Thoracic aorta (tissue), 2 donors: ENCODE data around the gene SETBP1. TPM values are rescaled to one million over a fixed set of nuclear protein-coding genes. Genes with fewer than 3 reads are reported as not detected.

Experiments used
- ATAC-seq: fragments of 150-250 bp; one replicate; pipeline ENCODE4 v1.8.0; 2017; ENCODE audit warnings: low read depth; ENCODE audit not compliant: insufficient number of reproducible peaks, low FRiP score
- DNase-seq: peaks from one replicate; pipeline ENCODE4 v3.0.0-alpha.2; 2020; ENCODE audit warnings: low spot score
- H3K27ac ChIP-seq, 2 donors: fragments of 200-600 bp; sonication (generic); 1 replicate in 1 of 2; 2 replicates in 1 of 2; pipeline ENCODE4 v1.5.1; 2016; ENCODE audit warnings: mild to moderate bottlenecking in 2 of 2, moderate library complexity in 2 of 2
- H3K27me3 ChIP-seq: fragments of 200-600 bp; sonication (generic); replicated peaks from 2 replicates; pipeline ENCODE4 v1.6.0; 2016; ENCODE audit warnings: mild to moderate bottlenecking; ENCODE audit not compliant: insufficient read depth
- H3K36me3 ChIP-seq: fragments of 200-600 bp; sonication (generic); one replicate; pipeline ENCODE4 v1.5.1; 2016
- H3K4me1 ChIP-seq, 2 donors: fragments of 200-600 bp; sonication (generic); 1 replicate in 1 of 2; 2 replicates in 1 of 2; pipeline versions ENCODE4 v1.5.1 to v1.6.0; 2016; ENCODE audit warnings: low read depth in 2 of 2, mild to moderate bottlenecking in 1 of 2; ENCODE audit not compliant: control insufficient read depth in 1 of 2
- H3K4me3 ChIP-seq: fragments of 200-600 bp; sonication (generic); 2 replicates; pipeline ENCODE4 v1.5.1; 2016; ENCODE audit warnings: mild to moderate bottlenecking
- H3K9me3 ChIP-seq: fragments of 200-600 bp; sonication (generic); 2 replicates; pipeline ENCODE4 v1.5.1; 2016
- CTCF ChIP-seq: fragments of 200-600 bp; sonication (generic); IDR thresholded peaks from one replicate; pipeline ENCODE4 v1.5.1; 2019; ENCODE audit warnings: antibody characterized with exemption
- total RNA-seq, 2 donors: library from RNA; depleted of rRNA; stranded (reverse); fragments of >200 nt; gene quantifications; one replicate each; pipeline versions ENCODE4 v1.1.0 to v1.2.3, GENCODE V29; 2016

SETBP1 gene
- total RNA-seq, 2 donors from 2014 or later, result 39.3 to 50.2 TPM

DNA sequence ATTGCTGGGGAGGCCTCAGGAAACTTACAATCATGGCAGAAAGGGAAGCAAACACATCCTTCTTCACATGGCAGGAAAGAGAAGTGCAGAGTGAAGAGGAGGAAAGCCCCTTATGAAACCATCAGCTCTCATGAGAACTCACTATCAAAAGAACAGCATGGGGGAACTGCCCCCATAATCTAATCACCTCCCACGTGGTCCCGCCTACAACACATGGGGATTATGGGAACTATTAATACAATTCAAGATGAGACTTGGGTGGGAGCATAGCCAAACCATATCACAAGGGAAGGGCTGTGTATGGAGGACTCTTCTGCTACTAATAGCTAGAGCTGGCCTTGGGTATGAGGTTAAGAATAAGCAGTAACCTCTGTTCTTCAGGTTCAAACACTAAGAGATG is 8.8 kb upstream of the SETBP1 start:
- H3K4me1 ChIP-seq, result no peaks in the 10 kb centered on the region
- no peak for TF ChIP-seq CTCF
- DNase-seq (no peak), ATAC-seq (no peak)
- no peak overlapping the region for H3K4me3 ChIP-seq
- no peaks in the 10 kb centered on the region for H3K9me3 ChIP-seq
- H3K27me3 ChIP-seq, result no peaks in the 10 kb centered on the region
- no peak overlapping the region for H3K27ac ChIP-seq
- no peaks in the 10 kb centered on the region for H3K36me3 ChIP-seq

DNA sequence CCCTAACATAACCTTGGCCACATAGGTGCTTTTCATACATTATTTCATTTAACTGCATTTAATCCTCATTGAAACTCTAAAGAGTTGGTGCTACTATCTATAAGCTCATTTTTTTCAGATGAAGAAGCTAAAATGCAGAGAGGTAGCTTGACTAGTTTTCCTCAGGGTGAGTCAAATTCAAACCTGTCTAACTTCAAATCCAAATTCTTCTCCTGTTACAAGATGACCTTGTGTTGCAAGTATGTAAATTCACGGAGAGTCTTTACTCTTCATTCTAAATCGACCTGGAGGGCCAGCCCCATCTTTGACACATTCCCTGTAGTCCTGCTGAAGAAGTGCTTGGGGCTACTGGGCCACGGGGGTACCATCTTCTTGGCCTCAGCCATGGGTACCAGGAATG is 8.2 kb upstream of the SETBP1 start:
- no peak for ATAC-seq
- no peak for TF ChIP-seq CTCF
- Histone ChIP-seq H3K27me3 (no peaks in the 10 kb centered on the region), H3K27ac (no peak overlapping the region), H3K9me3 (no peaks in the 10 kb centered on the region), H3K36me3 (no peaks in the 10 kb centered on the region), H3K4me3 (no peak overlapping the region), H3K4me1 (no peaks in the 10 kb centered on the region)
- no peak for DNase-seq

DNA sequence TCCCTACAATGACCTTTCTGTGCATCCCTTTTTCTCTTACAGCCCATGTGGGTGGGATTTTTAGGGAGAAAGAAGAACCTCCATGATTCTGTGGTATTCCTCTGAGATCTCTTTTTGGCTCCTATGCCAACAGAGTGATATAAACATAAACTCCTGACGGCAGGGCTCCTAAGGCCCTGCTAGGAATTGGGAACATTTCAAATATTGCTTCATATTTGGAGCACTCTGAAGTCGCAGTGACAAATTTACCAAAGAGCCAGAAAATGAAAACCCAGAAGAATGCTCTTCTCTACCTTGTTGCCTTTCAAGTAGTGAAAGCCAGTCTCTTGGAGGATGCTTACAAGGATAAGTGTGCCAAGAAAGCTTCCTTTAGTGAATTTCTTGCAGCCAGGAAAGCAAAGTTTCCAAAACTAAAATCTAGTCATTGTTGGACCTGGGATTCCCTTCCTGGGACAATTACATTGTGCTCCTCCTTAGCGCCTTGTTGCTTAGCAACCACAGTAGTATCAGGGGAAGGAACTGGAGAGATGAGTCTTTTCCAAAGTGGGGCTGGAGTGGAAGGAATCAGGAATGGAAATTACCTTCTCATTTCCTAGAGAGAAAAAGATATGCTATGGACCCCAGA is 7.3 kb upstream of the SETBP1 start:
- no peak overlapping the region for H3K27ac ChIP-seq
- H3K27me3 ChIP-seq, result no peaks in the 10 kb centered on the region
- H3K4me1 ChIP-seq, result no peaks in the 10 kb centered on the region
- H3K4me3 ChIP-seq, result no peak overlapping the region
- no peaks in the 10 kb centered on the region for H3K9me3 ChIP-seq
- no peaks in the 10 kb centered on the region for H3K36me3 ChIP-seq
- DNase-seq (no peak), ATAC-seq (no peak)
- TF ChIP-seq CTCF, result no peak

- no peak for TF ChIP-seq CTCF
- no peaks in the 10 kb centered on the region for H3K36me3 ChIP-seq
- ATAC-seq (no peak), DNase-seq (no peak)
- no peaks in the 10 kb centered on the region for H3K9me3 ChIP-seq
- H3K4me1 ChIP-seq, result peaks cover 0 to 9% of the 10 kb centered on the region in 2 donors
- H3K4me3 ChIP-seq, result no peak overlapping the region
- no peak overlapping the region for H3K27ac ChIP-seq
- H3K27me3 ChIP-seq, result no peaks in the 10 kb centered on the region
These were observed 2.8 kb upstream of the SETBP1 start for GRCh38 chr18:44677933-44678332.

DNA sequence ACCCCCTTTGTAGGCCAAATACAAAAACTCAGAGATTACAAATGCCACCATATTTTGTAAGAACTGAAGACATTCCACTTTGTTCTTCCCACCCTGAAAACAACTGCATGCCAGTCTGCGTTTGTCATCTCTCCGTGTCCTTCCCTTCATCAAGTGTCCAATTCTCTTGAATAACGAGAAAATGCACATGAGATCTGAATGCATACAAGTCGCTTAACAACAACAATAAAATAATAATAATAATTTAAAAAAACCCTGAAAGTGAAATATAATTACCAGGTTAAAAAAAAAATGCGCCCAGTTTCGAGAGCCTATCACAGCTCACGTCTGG is 2.0 kb upstream of the SETBP1 start:
- TF ChIP-seq CTCF, result no peak
- ATAC-seq, result no peak
- DNase-seq, result no peak
- Histone ChIP-seq H3K4me3 (peak overlapping the region; percentile 79), H3K4me1 (peaks cover 4 to 17% of the 10 kb centered on the region in 2 donors), H3K9me3 (no peaks in the 10 kb centered on the region), H3K27me3 (no peaks in the 10 kb centered on the region), H3K27ac (peak overlapping the region in 1 of 2 donors; percentile 91), H3K36me3 (no peaks in the 10 kb centered on the region)
